Measurements from ENCODE around the gene GLYATL1B.
"Not testable (repeated sequence)": the region's sequence is repeated elsewhere in the genome, so short reads cannot be mapped to it uniquely, and the experiment has no call there.

The GLYATL1B gene

DNA sequence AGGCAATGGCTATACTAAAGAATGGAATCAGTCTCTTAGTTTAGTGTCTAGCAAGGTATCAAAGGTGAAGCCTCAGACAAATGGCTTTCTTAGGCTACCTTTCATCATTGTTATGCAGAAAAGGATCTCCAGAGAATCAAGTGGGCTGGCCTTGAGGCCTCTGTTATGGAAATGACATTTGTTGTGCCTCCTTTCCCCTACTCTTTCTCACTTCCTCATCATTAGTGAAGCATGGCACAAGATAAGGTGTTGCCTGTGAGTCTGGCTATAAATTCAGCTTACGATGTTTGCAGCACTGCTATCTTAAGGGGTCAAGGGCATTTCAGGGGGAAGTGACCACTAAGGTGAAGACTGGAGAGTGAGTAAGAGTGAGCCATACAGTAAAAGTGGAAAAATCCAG lies 9.1 kb downstream of the GLYATL1B start:
- DNase-seq; intact Hi-C loops (cut with DNase I): not testable (repeated sequence)

DNA sequence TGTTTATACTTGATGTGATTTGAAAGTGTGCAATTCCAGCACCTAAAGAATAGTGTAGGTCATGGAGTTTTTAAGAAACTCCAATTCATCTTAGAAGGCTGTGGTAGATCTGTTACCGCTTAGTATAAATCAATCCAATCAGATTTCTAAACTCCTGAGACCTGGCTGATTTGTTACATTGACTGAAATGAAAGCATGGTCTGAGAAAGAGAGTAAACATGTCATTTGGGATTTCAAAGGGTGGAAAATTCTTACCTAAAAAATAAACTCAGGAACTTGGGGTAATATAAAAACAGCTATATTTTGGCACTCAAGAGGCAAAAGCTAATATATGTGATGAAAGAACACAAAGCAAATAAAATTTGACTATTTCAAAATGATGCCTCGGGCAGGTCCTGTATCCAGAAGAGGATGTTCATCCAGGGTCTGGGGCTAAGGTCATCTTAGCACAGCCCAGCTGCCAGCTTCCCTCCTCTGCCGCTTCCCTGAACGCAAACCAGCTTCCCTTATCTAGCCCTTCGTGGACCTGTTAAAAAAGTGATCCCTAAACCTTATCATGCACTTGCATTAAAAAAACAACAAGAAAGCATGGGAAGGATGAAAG lies 10.0 kb downstream of the GLYATL1B start:
- intact Hi-C loops (cut with DNase I); DNase-seq: not testable (repeated sequence)

DNA sequence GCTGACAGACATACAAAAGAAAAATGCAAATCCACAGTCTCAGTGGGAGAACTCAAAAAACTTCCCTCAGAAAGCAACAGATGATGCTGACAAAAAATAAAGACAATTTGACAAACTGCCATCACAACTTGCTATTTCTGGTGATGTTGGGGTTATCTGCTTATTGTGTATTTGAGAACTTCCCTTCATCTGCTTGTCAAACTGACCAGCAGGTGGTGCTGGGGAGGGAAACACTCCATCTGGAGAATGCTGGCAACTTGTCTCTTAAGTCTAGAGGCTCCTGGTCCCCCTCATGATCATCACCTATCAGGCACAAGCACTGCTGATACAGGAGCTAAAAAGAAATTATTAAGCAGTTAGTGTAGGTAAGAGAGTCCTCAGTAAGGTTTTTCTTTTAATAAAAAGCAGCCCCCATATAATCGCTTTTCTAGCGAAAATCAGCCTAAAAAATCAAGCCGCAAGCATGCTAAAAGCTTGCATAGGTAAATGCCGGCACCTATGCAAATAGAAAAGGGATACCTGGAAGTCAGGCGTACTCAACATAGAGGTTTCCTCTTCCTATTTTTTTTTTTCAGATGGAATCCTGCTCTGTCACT lies 11.1 kb downstream of the GLYATL1B start:
- peak in 7 of 10 donors; percentile 32 to 88 (median 56) for DNase-seq
- intact Hi-C loops (cut with DNase I) = loop anchor here (1.0 kb wide), 1 partner anchor 39 kb away; no protein-coding TSS in a partner anchor

DNA sequence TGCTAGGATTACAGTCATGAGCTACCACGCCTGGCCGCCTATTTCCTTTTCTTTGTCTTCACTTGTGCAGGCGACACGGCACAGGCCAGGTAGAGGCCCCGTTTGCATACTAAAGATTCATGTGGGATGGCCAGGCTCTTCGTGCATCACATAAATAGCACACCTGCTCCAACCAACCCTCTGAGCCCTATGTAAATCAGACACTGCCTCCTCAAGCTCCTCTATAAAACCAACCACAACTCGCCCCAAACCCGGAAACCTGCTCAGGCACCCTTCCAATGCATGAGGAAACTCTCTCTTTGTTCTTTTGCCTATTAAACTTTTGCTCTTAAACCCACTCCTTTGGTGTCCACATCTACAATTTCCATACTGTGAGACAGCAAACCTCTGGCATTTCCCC lies 11.8 kb downstream of the GLYATL1B start:
- DNase-seq = not testable (repeated sequence)
- intact Hi-C loops (cut with DNase I) = loop anchor here (1.0 kb wide), 1 partner anchor 38 kb away; no protein-coding TSS in a partner anchor

DNA sequence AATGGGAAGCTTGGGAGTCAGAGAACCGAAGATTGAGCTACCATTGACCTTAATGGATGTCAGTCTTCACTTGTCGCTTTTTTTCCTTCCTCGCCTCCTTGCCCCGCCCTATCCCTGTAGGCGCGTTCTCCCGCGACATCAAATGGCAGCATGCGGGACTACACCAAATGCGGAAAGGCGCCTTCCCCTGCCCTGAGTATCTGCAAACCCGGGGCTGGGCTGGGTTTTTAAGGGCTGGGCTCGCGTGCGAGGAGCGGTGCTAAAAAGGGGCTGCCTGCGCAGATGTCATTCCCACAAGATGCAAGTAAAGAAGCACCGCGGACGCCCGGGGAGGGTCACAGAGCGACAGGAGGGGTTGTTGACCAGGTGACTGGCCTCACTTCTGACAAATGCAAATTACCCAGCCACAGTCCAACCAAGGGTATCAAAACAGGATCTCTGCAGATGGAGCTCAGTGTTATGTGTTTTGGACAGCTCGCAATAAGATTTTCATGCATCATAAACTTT lies 16.2 kb downstream of the GLYATL1B start:
- intact Hi-C loops (cut with DNase I) = no loop called here
- DNase-seq = peak; percentile 13 to 91 (median 44)

DNA sequence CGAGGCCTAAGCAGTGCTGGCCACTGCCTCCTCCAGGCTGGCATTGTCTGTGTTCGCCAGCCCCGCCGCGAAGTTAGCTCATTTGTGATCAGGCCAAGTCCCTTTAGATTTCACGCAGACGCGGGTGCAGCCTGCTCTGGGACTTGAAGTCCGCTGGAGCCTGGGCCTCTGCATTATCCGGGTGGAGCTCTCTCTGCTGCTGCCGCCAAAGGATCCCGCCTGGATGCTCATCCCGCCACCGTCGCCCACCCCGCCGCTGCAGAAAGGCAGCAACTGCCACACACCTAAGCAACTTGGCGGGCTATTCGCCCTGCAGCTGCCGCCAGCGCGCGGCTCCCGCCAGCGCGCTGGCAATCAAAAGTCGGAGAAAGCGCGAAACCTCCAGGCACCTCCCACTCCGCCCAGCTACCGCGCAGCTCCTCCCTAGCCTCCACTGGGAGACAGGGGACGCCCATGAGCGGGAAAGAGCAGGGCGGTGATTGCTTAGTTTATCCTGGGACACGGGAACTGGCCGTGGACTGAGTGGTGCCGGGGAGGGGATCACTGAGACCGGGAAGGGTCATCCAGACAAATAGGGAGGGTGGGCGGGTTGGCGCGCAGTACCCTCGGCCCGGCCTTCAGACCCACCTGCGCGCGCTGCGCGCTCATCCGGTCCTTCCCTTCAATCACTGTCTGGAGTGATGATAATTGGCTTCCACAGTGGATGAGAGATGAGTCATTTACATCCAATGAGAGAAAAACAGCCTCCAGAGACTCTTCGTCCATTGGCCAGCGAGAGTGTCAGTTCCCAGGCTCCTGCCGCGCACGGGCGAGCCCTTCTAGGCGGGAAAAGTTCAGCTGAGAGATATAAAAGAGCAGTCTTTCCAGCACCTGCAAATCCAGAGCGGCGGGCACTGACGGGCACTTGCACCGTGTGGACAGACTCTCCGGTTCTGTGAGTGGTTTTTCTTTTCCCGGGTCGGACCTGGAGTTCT lies 20.5 kb downstream of the GLYATL1B start, which contains the start of gene FAM111B:
FAM111B (plus strand) TSS at position 875 of the 974 bp plus-strand sequence. CDS start 2,389 bp downstream, outside the sequence.
- intact Hi-C loops (cut with DNase I) = loop anchor here (5.0 kb wide), 1 partner anchor 51 kb away; no protein-coding TSS in a partner anchor

DNA sequence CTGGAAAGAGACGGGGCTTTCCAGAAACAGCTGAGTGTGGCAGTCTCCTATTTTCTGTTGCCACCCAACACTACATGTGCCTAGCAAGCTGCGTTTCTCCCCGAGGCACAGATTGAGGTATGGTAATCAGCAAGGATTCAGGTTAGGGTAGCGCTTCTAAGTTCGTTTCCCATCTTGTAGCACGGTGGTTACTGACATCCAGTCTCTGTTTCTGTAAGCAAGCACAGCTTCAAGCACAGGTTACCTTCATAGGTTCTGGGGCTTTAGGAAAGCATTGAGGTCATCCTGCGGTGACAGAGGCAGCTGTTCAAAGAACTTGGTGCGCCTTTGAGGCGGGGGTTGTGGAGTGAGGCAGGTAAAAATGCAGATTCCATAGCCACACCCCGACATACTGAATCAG lies 21.6 kb downstream of the GLYATL1B start:
- intact Hi-C loops (cut with DNase I) = loop anchor here (5.0 kb wide), 1 partner anchor 50 kb away; no protein-coding TSS in a partner anchor

More for the DNA sequence above, 20.5 kb downstream of the GLYATL1B start, which contains the start of gene FAM111B:
- peak; percentile 68 to 95 (median 81) for DNase-seq

DNA sequence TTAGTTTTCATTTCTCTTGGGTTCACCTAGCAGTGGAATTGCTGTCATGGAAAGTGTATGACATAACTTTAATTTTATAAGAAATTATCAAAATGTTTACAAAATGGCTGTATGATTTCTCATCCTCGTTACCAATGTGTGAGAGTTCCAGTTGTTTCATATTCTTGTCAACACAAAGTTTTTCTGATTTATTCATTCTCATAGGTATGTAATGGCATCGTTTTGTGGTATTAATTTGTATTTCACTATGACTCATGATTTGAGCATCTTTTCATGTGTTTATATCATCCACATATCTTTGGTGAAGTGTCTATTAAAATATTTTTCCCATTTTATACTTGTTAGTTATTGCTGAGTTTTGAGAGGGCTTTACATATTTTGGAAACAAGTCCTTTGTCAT lies 26.4 kb downstream of the GLYATL1B start:
- DNase-seq = no peak
- intact Hi-C loops (cut with DNase I) = no loop called here

More for the DNA sequence above, 21.6 kb downstream of the GLYATL1B start:
- DNase-seq = not testable (repeated sequence)

DNA sequence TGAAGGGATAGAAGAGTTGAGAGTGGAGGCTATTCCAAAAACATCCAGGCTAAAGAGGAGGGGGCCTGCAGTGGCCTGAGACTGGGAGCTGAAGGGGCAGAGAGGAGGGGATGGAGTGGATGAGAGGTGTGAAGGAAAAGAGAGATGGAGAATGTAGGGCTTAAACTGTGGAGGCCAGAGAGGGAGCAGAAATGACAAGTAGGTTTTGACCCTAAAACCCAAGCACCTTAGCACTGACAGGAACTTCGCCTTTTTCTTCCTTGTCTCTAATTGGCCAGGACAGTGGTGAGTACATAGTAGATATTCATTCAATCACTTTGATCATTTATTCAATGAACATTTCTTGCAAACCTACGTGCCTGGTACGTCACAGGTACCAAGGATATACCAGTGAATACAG lies 28.2 kb downstream of the GLYATL1B start:
- no peak for DNase-seq
- intact Hi-C loops (cut with DNase I) = no loop called here

DNA sequence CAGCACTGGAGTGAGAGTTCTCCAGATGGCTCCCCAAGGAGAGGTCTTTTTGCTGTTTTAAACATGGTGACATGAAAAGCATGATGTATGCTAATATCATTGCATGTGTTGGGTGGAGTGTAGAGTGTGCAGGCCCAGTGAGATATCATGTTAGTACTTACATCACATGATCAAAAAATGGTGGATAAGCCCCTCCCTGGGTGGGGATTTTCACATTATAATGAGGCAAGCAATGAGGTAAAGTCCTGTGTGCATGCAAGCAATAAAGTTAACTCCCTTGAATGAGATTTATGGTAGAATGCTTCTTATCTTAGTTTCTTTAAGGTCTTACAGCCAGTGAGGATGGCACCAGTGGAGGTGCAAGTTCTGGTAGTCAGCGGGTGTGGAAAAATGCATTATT lies 29.4 kb downstream of the GLYATL1B start:
- intact Hi-C loops (cut with DNase I) = no loop called here

DNA sequence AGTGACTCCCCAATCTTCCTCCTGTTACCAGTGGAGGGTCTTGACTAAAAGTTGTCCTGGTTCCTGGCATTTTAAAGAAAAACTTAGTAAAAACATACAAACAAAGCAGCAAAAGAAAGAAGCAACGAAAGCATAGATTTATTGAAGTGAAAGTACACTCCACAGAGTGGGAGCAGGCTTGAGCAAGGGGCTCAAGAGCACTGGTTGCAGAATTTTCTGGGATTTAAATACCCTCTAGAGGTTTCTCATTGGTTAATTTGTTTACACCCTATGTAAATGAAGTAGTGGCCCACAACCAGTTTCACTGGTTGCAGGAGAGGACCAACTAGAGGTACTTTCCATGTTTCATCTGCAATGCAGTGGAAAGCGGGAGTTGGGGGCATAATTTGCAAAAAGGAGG lies 31.7 kb downstream of the GLYATL1B start:
- intact Hi-C loops (cut with DNase I) = no loop called here
- DNase-seq = no peak

More for the DNA sequence above, 29.4 kb downstream of the GLYATL1B start:
- no peak for DNase-seq

DNA sequence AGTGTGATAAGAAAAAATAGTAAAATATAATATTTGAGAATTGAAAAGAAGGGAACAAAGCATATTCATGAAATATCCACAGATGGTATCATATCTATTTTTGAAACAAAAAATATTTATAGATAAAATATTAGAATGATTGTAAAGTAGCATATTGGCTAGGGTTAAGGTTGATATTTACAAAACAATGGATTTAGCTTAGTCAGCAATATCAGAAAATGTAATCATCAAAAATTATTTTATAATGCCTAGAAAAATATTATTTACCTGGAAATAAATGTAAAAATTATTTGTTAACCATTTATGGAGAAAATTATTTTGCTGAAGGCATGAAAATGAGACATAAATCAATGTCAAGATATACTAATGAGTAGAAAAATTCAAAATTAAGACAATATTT lies 33.7 kb downstream of the GLYATL1B start:
- intact Hi-C loops (cut with DNase I) = no loop called here
- no peak for DNase-seq

DNA sequence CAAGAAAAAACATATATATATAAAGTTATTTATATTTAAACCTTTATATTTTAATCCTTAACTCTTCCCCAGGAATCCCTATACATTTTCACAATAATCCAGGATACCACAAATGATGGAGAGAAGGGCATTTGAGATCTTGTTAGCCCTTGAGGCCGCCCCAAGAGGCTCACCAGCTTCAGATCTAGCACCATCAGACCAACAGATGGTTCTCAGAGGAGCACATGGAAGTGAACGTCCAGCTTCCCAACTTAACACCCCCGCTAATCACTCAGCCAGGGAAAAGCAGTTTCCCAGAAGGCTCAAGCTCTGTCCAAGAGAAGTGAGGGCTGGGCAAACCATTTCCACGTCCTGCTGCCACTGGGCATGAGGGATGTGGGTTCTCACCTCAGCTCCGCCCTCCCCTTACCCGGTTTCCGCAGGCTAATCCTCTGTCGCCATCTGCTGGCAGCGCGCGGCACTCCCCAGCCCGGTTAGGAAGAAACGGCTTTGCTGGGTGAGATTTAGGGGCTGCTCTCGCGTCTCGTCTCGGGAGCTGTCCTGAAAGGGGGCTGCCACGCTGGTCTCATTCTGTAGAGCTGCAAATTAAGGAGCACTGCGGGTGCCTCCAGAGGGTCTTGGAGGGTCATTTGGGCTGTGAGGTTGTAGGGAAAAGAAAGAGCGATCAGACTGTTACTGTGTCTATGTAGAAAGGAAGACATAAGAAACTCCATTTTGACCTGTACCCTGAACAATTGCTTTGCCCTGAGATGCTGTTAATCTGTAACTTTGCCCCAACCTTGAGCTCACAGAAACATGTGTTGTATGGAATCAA lies 49.7 kb downstream of the GLYATL1B start:
- DNase-seq = peak; percentile 50 to 97 (median 84)
- intact Hi-C loops (cut with DNase I) = loop anchor here (1.0 to 5.0 kb wide), 2 partner anchors 39 to 84 kb away; no protein-coding TSS in a partner anchor

DNA sequence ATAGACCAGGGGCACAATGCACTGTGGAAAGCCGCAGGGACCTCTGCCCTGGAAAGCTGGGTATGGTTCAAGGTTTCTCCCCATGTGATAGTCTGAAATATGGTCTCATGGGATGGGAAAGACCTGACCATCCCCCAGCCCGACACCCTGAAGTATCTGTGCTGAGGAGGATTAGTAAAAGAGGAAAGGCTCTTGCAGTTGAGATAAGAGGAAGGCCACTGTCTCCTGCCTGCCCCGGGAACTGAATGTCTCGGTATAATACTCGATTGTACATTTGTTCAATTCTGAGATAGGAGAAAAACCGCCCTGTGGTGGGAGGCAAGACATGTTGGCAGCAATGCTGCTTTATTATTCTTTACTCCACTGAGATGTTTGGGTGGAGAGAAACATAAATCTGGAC lies 50.4 kb downstream of the GLYATL1B start:
- not testable (repeated sequence) for DNase-seq
- intact Hi-C loops (cut with DNase I) = loop anchor here (1.0 to 5.0 kb wide), 2 partner anchors 39 to 84 kb away; no protein-coding TSS in a partner anchor

DNA sequence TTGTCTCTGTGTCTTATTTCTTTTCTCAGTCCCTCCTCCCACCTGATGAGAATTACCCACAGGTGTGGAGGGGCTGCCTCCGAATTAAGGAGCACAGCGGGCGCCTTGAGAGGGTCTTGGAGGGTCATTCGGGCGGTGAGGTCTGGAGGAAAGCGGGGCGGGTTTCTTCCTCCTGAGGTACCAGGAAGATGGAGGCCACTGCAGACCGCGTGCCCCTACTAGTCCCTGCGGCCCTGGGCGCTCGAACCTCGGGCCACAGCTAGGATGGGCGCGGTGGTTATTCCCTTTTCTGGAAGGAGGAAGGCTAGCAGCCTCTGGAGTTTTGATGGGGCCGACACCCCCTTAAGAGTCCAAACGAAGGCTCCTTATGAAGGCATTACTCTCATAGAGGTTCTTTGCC lies 51.1 kb downstream of the GLYATL1B start:
- intact Hi-C loops (cut with DNase I) = loop anchor here (5.0 kb wide), 1 partner anchor 85 kb away; no protein-coding TSS in a partner anchor

DNA sequence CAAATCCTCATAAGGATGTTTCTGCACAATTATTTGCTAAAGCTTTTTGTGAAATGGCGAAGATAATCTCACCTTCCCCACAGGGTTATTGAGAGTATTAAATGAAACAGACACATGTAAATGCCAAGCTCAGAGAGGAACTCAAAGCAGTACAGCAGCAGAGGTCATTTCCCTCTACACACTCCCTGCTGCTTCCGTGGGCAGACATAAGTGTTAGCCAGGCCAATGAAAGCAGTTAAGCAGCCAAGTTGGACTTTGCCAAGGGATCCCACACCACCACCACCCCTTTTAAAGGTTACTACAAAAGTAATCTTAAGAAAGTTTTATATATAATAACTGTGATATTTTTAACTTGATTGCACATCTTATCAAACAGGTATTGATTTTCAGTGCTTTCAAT lies 52.5 kb downstream of the GLYATL1B start:
- intact Hi-C loops (cut with DNase I) = loop anchor here (5.0 kb wide), 1 partner anchor 86 kb away; no protein-coding TSS in a partner anchor
- no peak for DNase-seq

More for the DNA sequence above, 51.1 kb downstream of the GLYATL1B start:
- no peak for DNase-seq

DNA sequence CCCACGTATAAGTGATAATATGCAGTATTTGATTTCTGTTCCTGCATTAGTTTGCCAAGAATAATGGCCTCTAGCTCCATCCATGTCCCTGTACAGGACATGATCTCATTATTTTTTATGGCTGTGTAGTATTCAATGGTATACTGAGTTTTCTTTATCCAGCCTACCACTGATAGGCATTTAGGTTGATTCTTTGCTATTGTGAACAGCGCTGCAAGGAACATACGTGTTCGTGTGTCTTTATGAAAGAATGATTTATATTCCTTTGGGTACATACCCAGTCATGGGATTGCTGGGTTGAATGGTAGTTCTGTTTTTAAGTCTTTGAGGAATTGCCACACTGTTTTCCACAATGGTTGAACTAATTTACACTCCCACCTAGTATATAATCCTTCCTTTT lies 55.1 kb downstream of the GLYATL1B start:
- intact Hi-C loops (cut with DNase I) = no loop called here

DNA sequence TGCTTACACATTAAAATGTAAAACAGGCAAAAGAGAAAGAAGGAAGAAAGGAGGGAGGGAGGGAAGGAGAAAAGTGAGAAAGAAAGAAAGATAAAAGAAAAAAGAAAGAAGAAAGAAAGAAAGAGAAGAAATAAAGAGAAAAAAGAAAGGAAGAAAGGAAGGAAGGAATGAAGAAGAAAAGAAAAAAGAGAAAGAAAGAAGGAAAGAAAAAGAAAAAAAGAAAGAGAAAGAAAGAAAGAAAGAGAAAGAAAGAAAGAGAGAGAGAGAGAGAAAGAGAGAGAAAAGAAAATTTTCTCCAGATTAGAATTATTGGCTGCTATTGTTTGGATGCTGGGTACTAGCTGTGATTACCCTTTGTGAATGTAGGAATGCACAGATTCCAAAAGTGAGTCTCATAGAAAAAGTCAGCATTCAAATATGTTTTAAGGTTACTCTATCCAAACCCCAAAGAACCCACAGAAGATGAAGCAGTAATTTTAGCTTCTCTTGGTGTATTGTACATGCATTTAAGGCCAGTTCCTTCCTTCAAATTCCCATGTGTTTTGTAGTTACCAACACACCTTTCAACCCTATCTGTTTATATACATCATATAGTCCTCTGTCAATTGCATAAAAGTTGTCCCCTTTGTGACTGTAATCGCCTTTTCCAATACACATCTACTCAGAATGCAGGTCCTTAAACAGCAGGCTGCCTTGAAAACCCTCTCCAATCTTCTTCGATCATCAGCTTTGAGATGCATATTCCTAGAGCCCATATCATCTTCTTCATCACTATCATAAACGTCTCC lies 55.8 kb downstream of the GLYATL1B start:
- intact Hi-C loops (cut with DNase I) = no loop called here
- no peak for DNase-seq

More for the DNA sequence above, 55.1 kb downstream of the GLYATL1B start:
- no peak for DNase-seq
